Measurements from ENCODE around the gene TM7SF2.

Gene TM7SF2

DNA sequence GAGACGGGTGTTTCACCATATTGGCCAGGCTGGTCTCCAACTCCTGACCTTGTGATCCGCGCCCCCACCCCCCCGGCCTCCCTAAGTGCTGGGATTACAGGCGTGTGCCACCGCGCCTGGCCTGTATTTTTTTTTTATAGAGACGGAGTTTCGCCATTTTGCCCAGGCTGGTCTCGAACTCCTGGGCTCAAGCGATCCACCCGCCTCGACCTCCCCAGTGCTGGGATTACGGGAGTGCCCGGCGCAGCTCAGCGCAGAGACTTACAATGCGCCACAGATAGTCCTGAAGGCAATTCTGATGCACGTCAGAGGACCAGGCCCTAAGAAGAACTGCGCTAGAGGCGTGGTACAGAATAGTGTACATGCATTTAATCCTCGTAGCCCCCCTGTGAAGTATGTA is 16.2 kb upstream of the TM7SF2 start:
- no peak for DNase-seq

DNA sequence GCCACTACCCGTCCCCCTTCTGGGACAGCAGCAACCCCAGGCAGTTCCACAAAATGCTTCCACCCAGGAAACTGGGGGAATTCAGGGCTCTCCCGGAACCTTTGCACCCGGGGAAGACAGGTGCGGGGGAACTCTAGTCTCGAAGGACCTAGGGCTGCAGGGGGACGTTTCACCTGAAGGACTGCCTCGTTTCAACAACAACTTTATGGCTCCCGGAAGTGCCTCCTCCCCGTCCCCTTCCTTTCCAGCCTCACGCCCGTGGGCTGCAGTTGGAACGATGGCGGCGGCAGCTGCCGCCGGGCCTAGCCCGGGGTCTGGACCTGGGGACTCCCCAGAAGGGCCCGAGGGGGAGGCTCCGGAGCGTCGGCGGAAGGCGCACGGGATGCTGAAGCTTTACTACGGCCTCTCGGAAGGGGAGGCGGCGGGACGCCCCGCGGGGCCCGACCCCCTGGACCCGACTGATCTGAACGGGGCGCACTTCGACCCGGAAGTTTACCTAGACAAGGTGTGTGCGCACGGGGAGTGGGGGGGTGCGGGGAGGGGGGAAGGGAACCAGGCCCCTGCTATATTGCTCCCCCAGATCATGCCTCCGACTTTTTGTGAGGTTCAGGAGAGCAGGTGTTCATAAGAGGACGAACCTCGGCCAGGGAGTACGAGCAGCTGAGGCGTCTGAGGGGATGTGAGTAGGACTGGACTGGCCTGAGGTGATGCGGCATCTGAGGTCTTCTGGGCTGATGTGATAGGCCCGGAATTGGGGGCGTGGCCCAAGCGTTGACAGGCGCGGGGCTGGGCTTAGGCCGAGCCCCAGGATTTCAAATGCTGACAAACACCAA is 15.5 kb upstream of the TM7SF2 start, which contains the start of gene VPS51:
Gene VPS51, plus strand, starts transcription at position 241 of the 833 bp plus-strand sequence. Its CDS starts 37 bp downstream, at position 278.
- DNase-seq = peak; percentile 82

GRCh38 chr11:65096926-65097325 is 14.7 kb upstream of the TM7SF2 start:
- DNase-seq = no peak

GRCh38 chr11:65100674-65101350 is 10.9 kb upstream of the TM7SF2 start:
- DNase-seq = no peak

GRCh38 chr11:65102142-65103095 is 9.3 kb upstream of the TM7SF2 start:
- no peak for DNase-seq

DNA sequence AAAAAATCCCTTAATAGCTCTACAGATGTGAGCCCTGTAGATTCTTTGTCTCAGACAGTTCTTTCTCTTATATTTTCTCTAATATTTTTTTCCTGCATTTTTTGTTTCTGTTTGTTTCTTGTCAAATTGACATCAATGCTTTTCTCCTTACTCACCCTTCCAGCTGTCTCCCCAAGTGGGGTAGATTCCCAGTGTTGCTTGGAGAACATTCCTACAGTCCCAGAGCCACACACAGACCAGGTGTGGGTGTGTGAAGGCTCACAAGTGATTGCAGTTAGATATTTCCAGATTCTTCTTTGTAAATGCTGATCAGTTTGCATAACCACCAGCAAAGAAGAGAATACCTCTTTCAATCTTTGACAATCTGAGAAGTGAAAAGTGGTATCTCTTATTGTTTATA is 8.2 kb upstream of the TM7SF2 start:
- DNase-seq = no peak

GRCh38 chr11:65104628-65105027 is 7.0 kb upstream of the TM7SF2 start:
- no peak for DNase-seq

GRCh38 chr11:65107078-65107477 is 4.6 kb upstream of the TM7SF2 start:
- no peak for DNase-seq

- DNase-seq = no peak
Measured at GRCh38 chr11:65107751-65108468, 3.8 kb upstream of the TM7SF2 start.

GRCh38 chr11:65108469-65109123 is 3.1 kb upstream of the TM7SF2 start:
- no peak for DNase-seq

DNA sequence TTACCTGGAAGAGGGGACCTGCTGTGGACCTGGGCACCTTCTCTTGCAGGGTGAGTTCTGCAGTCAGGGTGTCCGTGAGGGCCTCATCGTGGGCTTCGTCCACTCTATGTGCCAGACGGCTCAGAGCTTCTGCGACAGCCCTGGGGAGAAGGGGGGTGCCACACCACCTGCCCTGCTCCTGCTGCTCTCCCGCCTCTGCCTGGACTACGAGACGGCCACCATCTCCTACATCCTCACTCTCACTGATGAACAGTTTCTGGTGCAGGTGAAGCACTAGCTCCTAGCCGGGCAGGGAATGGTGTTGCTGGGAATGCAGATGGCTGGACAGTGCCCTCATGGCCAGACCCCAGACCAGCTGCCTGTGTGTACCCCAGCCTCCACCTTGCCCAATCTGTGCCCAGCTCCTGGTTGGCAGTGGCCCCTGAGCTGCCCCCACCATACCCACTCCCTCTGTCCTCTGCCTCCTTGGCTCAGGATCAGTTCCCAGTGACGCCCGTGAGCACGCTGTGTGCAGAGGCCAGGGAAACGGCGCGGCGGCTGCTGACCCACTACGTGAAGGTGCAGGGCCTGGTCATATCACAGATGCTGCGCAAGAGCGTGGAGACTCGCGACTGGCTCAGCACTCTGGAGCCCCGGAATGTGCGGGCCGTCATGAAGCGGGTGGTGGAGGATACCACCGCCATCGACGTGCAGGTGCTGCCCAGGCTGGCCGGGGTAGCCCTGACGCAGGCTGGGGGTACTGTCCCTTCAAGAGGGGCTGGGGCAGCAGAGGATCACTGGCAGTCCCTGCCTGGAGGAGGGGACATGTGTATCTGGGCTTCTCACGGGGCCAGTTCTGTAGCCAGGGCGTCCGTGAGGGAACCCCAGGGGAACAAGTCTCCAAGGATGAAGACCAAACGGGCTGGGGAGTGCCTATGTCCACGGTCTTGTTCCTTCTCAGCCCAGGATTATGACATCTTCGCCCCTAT is 2.2 kb upstream of the TM7SF2 start:
- no peak for DNase-seq

- DNase-seq = peak; percentile 90
Measured at GRCh38 chr11:65110354-65110861, 1.3 kb upstream of the TM7SF2 start.

GRCh38 chr11:65111159-65111743 is 421 bp upstream of the TM7SF2 start:
- DNase-seq = no peak

DNA sequence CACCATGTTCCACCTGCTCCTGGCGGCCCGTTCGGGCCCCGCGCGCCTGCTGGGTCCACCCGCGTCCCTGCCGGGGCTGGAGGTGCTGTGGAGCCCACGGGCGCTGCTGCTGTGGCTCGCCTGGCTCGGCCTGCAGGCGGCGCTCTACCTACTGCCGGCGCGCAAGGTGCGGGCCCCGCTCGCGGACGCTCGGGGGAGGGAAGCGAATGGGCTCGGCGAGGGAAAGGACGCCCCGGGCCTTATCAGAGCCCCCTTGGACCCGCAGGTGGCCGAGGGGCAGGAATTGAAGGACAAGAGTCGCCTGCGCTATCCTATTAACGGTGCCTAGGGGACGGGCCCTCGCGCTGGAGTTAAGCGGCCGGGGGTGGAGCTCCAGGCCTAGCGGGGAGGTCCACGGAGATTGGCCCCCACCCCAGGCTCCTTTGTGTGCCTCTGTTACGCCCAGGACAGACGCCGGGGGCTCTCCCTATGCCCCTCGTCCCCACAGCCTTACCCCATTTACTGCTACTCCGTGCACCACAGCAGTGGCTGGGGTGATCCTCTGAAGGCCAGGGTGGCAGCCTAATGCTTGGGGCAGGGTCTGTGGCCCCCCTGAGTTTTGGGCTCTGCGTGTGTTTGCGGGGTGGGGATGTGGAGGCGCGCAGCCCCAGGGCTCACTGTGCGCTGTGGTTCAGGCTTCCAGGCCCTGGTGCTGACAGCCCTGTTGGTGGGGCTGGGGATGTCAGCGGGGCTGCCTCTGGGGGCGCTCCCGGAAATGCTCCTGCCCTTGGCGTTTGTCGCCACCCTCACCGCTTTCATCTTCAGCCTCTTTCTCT is 1.1 kb downstream of the TM7SF2 start:
- peak; percentile 59 for DNase-seq

- no peak for DNase-seq
Measured at GRCh38 chr11:65113361-65113756, 1.7 kb downstream of the TM7SF2 start.

DNA sequence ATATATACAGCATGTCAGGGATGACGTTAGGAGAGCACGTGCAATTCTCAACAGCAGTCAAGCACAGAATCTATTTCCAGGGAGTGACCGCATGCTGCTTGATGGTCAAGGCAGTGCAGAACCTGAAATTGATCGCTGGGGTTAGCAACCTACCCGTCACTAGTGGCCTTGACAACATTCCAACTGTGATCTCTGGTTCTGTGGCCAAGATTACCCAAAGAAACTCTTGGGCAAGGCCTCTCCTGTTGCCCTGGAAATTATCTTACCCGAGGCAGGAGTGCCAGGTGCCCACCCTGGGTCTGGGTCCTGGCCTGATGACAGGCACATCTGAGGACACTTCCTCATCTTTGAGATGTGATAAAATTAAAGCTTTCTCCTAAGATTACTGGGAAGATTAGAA is 2.2 kb downstream of the TM7SF2 start:
- no peak for DNase-seq

DNA sequence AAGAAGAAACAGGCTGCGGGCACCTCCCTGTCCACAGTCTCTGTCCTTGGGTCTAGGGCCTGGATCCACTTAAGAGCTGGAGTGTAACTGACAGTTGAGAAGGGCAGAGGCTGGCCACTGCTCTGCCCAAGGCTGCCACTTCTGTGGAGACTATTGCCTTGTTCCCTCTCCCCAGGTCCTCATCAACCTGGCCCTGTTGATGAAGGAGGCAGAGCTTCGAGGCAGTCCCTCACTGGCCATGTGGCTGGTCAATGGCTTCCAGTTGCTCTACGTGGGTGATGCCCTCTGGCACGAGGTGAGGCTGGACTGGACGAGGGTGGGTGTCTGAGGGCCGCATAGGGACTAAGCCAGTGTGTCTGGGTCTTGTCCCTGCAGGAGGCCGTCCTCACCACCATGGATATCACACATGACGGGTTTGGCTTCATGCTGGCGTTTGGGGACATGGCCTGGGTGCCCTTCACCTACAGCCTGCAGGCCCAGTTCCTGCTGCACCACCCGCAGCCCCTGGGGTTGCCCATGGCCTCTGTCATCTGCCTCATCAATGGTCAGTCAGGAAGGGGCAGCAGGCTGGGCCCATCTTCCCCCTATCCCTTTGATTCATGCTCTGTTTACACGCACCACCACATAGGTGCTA is 3.0 kb downstream of the TM7SF2 start:
- DNase-seq = no peak

- no peak for DNase-seq
Measured at GRCh38 chr11:65115361-65116082, 3.9 kb downstream of the TM7SF2 start.
